ENCODE measurements around the gene PACS2.

Gene PACS2

GRCh38 chr14:105423488-105424195 lies 109.1 kb downstream of the PACS2 start:
- Histone ChIP-seq H3K36me3 (ENCODE audit: control insufficient read depth in 1 of 2, insufficient read depth in 2 of 2, low read depth in 1 of 2, low read length in 2 of 2) (peaks cover 15 to 57% of the 10 kb centered on the region in 2 experiments), H4K8ac (ENCODE audit: low read length) (no peak overlapping the region), H3K4me1 (ENCODE audit: control insufficient read depth, insufficient read depth, low read depth, low read length) (peaks cover 33% of the 10 kb centered on the region), H3K23ac (ENCODE audit: low read length in 2 of 2) (no peak overlapping the region), H2AFZ (ENCODE audit: low read depth, low read length) (no peak overlapping the region), H3K14ac (ENCODE audit: low read length in 2 of 2) (no peak overlapping the region), H3K4me3 (ENCODE audit: insufficient read depth in 1 of 2, low read depth in 1 of 2, low read length in 2 of 2) (no peak overlapping the region), H4K91ac (ENCODE audit: low read length) (no peak overlapping the region), H2BK120ac (ENCODE audit: low read depth, low read length) (no peak overlapping the region), H3K18ac (ENCODE audit: low read depth in 1 of 2, low read length in 2 of 2) (no peak overlapping the region), H2BK12ac (ENCODE audit: low read length in 2 of 2) (no peak overlapping the region), H3K9ac (ENCODE audit: low read length) (no peak overlapping the region), H3K9me3 (ENCODE audit: control insufficient read depth, low read length) (no peaks in the 10 kb centered on the region), H2BK15ac (ENCODE audit: low read depth, poor library complexity, severe bottlenecking) (no peak overlapping the region), H3K4me2 (ENCODE audit: low read length, poor library complexity, severe bottlenecking) (no peak overlapping the region), H2BK5ac (ENCODE audit: low read depth, low read length, poor library complexity, severe bottlenecking) (no peak overlapping the region), H3K79me1 (replicated peaks; ENCODE audit: low read length, poor library complexity, severe bottlenecking) (peaks cover 12% of the 10 kb centered on the region), H3K27ac (ENCODE audit: low read length, poor library complexity, severe bottlenecking) (no peak overlapping the region), H3K27me3 (ENCODE audit: control insufficient read depth in 1 of 2, insufficient read depth in 1 of 2, low read length in 2 of 2) (no peaks in the 10 kb centered on the region), H3K4ac (ENCODE audit: low read depth in 1 of 2, low read length in 2 of 2) (no peak overlapping the region), H2AK5ac (ENCODE audit: low read length, severe bottlenecking) (no peak overlapping the region)
- no peak for DNase-seq
- 97% methylated on average over 18 of the region's 21 CpGs for WGBS

- no peak overlapping the region for H4K8ac ChIP-seq (ENCODE audit: low read length)
- H3K18ac ChIP-seq (ENCODE audit: low read depth in 1 of 2, low read length in 2 of 2) = no peak overlapping the region
- no peak overlapping the region for H3K23ac ChIP-seq (ENCODE audit: low read length in 2 of 2)
- H2BK12ac ChIP-seq (ENCODE audit: low read length in 2 of 2) = no peak overlapping the region
- H3K4me2 ChIP-seq (ENCODE audit: low read length, poor library complexity, severe bottlenecking) = no peak overlapping the region
- H2BK120ac ChIP-seq (ENCODE audit: low read depth, low read length) = no peak overlapping the region
- H3K9me3 ChIP-seq (ENCODE audit: control insufficient read depth, low read length) = no peaks in the 10 kb centered on the region
- H3K36me3 ChIP-seq (ENCODE audit: control insufficient read depth in 1 of 2, insufficient read depth in 2 of 2, low read depth in 1 of 2, low read length in 2 of 2) = peaks cover 15 to 57% of the 10 kb centered on the region in 2 experiments
- no peak overlapping the region for H3K9ac ChIP-seq (ENCODE audit: low read length)
- no peak overlapping the region for H3K4me3 ChIP-seq (ENCODE audit: insufficient read depth in 1 of 2, low read depth in 1 of 2, low read length in 2 of 2)
- no peak for DNase-seq
- no peak overlapping the region for H2BK15ac ChIP-seq (ENCODE audit: low read depth, poor library complexity, severe bottlenecking)
- H2AK5ac ChIP-seq (ENCODE audit: low read length, severe bottlenecking) = no peak overlapping the region
- H4K91ac ChIP-seq (ENCODE audit: low read length) = no peak overlapping the region
- H2AFZ ChIP-seq (ENCODE audit: low read depth, low read length) = no peak overlapping the region
- H3K27me3 ChIP-seq (ENCODE audit: control insufficient read depth in 1 of 2, insufficient read depth in 1 of 2, low read length in 2 of 2) = no peaks in the 10 kb centered on the region
- H3K27ac ChIP-seq (ENCODE audit: low read length, poor library complexity, severe bottlenecking) = no peak overlapping the region
- WGBS = 99% methylated on average over 12 of the region's 12 CpGs
- no peak overlapping the region for H2BK5ac ChIP-seq (ENCODE audit: low read depth, low read length, poor library complexity, severe bottlenecking)
- peaks cover 25% of the 10 kb centered on the region for H3K4me1 ChIP-seq (ENCODE audit: control insufficient read depth, insufficient read depth, low read depth, low read length)
- peaks cover 7% of the 10 kb centered on the region for H3K79me1 ChIP-seq (replicated peaks; ENCODE audit: low read length, poor library complexity, severe bottlenecking)
- no peak overlapping the region for H3K14ac ChIP-seq (ENCODE audit: low read length in 2 of 2)
- H3K4ac ChIP-seq (ENCODE audit: low read depth in 1 of 2, low read length in 2 of 2) = no peak overlapping the region
Observed at GRCh38 chr14:105424861-105425260, 110.3 kb downstream of the PACS2 start.

- Histone ChIP-seq H3K27ac (ENCODE audit: low read length, poor library complexity, severe bottlenecking) (no peak overlapping the region), H3K4me2 (ENCODE audit: low read length, poor library complexity, severe bottlenecking) (no peak overlapping the region), H2BK12ac (ENCODE audit: low read length in 2 of 2) (no peak overlapping the region), H2AFZ (ENCODE audit: low read depth, low read length) (no peak overlapping the region), H3K4me1 (ENCODE audit: control insufficient read depth, insufficient read depth, low read depth, low read length) (peaks cover 22% of the 10 kb centered on the region), H4K91ac (ENCODE audit: low read length) (no peak overlapping the region), H3K9me3 (ENCODE audit: control insufficient read depth, low read length) (no peaks in the 10 kb centered on the region), H3K4ac (ENCODE audit: low read depth in 1 of 2, low read length in 2 of 2) (no peak overlapping the region), H2BK15ac (ENCODE audit: low read depth, poor library complexity, severe bottlenecking) (no peak overlapping the region), H3K36me3 (ENCODE audit: control insufficient read depth in 1 of 2, insufficient read depth in 2 of 2, low read depth in 1 of 2, low read length in 2 of 2) (peaks cover 15 to 57% of the 10 kb centered on the region in 2 experiments), H3K27me3 (ENCODE audit: control insufficient read depth in 1 of 2, insufficient read depth in 1 of 2, low read length in 2 of 2) (no peaks in the 10 kb centered on the region), H3K4me3 (ENCODE audit: insufficient read depth in 1 of 2, low read depth in 1 of 2, low read length in 2 of 2) (no peak overlapping the region), H3K9ac (ENCODE audit: low read length) (no peak overlapping the region), H4K8ac (ENCODE audit: low read length) (no peak overlapping the region), H2BK5ac (ENCODE audit: low read depth, low read length, poor library complexity, severe bottlenecking) (no peak overlapping the region), H3K23ac (ENCODE audit: low read length in 2 of 2) (no peak overlapping the region), H3K14ac (ENCODE audit: low read length in 2 of 2) (no peak overlapping the region), H2BK120ac (ENCODE audit: low read depth, low read length) (no peak overlapping the region), H2AK5ac (ENCODE audit: low read length, severe bottlenecking) (no peak overlapping the region), H3K18ac (ENCODE audit: low read depth in 1 of 2, low read length in 2 of 2) (no peak overlapping the region), H3K79me1 (replicated peaks; ENCODE audit: low read length, poor library complexity, severe bottlenecking) (peaks cover 10% of the 10 kb centered on the region)
- WGBS = 99% methylated on average over 21 of the region's 23 CpGs
- no peak for DNase-seq
Observed at GRCh38 chr14:105425823-105426247, 111.3 kb downstream of the PACS2 start.

- Histone ChIP-seq H3K4me2 (ENCODE audit: low read length, poor library complexity, severe bottlenecking) (no peak overlapping the region), H2BK5ac (ENCODE audit: low read depth, low read length, poor library complexity, severe bottlenecking) (no peak overlapping the region), H3K9me3 (ENCODE audit: control insufficient read depth, low read length) (no peaks in the 10 kb centered on the region), H3K27ac (ENCODE audit: low read length, poor library complexity, severe bottlenecking) (no peak overlapping the region), H2AK5ac (ENCODE audit: low read length, severe bottlenecking) (no peak overlapping the region), H3K36me3 (ENCODE audit: control insufficient read depth in 1 of 2, insufficient read depth in 2 of 2, low read depth in 1 of 2, low read length in 2 of 2) (peaks cover 15 to 50% of the 10 kb centered on the region in 2 experiments), H3K4me1 (ENCODE audit: control insufficient read depth, insufficient read depth, low read depth, low read length) (peaks cover 18% of the 10 kb centered on the region), H3K4me3 (ENCODE audit: insufficient read depth in 1 of 2, low read depth in 1 of 2, low read length in 2 of 2) (no peak overlapping the region), H3K79me1 (replicated peaks; ENCODE audit: low read length, poor library complexity, severe bottlenecking) (peaks cover 10% of the 10 kb centered on the region), H2BK15ac (ENCODE audit: low read depth, poor library complexity, severe bottlenecking) (no peak overlapping the region), H2BK12ac (ENCODE audit: low read length in 2 of 2) (no peak overlapping the region), H4K8ac (ENCODE audit: low read length) (no peak overlapping the region), H3K14ac (ENCODE audit: low read length in 2 of 2) (no peak overlapping the region), H3K23ac (ENCODE audit: low read length in 2 of 2) (no peak overlapping the region), H4K91ac (ENCODE audit: low read length) (no peak overlapping the region), H2AFZ (ENCODE audit: low read depth, low read length) (no peak overlapping the region), H2BK120ac (ENCODE audit: low read depth, low read length) (no peak overlapping the region), H3K18ac (ENCODE audit: low read depth in 1 of 2, low read length in 2 of 2) (no peak overlapping the region), H3K9ac (ENCODE audit: low read length) (no peak overlapping the region), H3K27me3 (ENCODE audit: control insufficient read depth in 1 of 2, insufficient read depth in 1 of 2, low read length in 2 of 2) (no peaks in the 10 kb centered on the region), H3K4ac (ENCODE audit: low read depth in 1 of 2, low read length in 2 of 2) (no peak overlapping the region)
- no peak for DNase-seq
- WGBS = 98% methylated on average over 21 of the region's 21 CpGs
Observed at GRCh38 chr14:105426416-105427130, 112.0 kb downstream of the PACS2 start.

Data from mesenchymal stem cell (in vitro differentiated cells and primary cell).